Activated CD4-positive, alpha-beta T cell treated with anti-CD3 and anti-CD28 coated beads, Interleukin-2, amount 50 U/mL, for 1 hour (primary cell): Measurements from ENCODE around the gene SLC1A2.

Experiments
- DNase-seq: peaks from one replicate; pipeline ENCODE4 v3.0.0-alpha.2; 2020

SLC1A2 gene

DNA sequence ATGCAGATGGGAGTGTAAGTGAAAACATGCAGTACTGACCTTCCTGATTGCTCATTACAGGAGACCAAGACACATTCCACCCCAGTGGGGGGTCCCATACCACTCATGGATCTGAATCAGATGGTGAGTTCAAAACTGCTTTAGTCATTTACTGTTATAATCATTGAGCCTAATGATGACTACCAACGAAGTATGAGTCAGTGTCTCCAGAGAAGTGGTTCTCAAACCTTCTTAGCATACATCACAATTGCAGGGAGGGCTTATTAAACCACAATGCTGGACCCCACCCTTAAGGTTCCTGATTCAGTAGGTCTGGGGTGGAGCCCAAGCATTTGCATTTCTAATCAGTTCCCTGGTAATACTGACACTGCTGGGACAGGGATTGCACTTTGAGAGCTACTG lies 204.6 kb downstream of the SLC1A2 start:
- DNase-seq, result no peak

GRCh38 chr11:35214226-35214770 lies 205.1 kb downstream of the SLC1A2 start:
- DNase-seq, result no peak

DNA sequence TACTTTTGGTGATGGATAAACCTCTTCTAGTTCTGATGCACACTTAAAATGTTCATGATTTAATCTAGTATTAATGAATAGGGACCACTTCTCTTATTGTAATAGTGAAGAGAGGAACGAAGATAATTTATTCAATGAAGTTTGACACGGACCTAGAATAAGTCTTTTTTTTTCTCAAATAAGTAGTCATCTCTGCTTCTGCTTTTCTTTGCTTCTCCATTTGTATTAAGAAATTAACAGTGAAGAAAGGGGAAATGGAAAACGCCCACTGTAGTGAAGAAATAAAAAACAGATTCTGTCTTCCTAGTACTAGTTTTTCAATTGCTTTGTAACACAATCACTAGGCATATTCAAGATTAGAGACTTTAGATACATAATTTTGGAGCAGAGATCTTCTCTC lies 207.4 kb downstream of the SLC1A2 start:
- no peak for DNase-seq

DNA sequence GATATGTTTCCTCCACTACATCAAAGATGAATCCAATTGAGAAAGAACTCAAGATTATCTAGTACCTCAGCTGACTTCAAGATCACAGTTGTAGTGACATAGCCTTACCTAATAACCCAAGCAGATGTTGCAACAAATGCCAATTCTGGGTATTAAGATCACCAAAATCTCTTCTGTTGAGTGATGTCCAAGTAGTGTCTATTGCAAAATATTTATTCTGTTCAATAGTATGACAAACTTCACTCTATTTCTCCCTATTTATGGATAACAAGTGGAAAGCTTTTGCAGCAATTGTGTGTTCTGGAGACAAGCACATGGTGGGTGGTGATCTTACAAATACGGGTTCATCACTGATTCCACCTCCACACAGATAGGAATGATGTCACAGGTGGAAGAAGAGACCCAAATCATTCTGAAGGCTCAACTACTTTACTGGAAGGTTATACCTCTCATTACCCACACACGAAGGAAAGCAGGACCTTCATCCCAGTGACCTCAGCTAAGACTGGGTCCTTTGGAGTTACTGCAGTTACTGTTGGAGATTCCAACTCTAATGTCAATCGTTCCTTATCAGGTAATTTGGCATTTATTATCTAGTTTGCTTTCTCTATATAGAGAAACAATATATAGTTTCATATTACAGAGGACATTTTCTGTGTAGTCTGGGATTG lies 208.3 kb downstream of the SLC1A2 start:
- DNase-seq, result no peak

- no peak for DNase-seq
These were observed 210.6 kb downstream of the SLC1A2 start for GRCh38 chr11:35208795-35209194.

- no peak for DNase-seq
These were observed 211.6 kb downstream of the SLC1A2 start for GRCh38 chr11:35207471-35208403.

DNA sequence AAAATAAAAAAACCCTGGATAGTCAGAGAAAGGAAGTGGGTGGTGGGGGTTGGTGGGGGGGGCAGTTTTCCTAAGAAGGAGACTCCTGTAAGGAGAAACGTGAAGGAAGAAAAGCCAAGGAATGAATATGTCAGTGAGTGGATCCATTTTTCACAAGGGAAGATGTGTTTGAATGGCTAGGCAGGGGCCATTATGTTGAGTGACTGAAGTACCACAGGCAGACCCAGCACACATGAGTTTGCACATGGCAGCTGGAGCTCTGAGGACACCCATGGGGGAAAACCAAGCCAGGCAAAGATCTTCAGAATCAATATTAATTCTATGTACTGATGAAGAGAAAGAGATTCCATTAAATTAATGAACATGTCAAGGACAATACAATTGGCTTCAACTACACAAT lies 212.7 kb downstream of the SLC1A2 start:
- DNase-seq, result no peak

GRCh38 chr11:35204614-35205013 lies 214.7 kb downstream of the SLC1A2 start:
- no peak for DNase-seq
